MCF 10A (cell line): ENCODE results near the gene NUP62. TPM values are rescaled to one million over a fixed set of nuclear protein-coding genes. Genes with fewer than 3 reads are reported as not detected.

Source experiments
- Bru-seq: library from RNA; stranded (reverse); fragments of 400-500 nt; gene quantifications from one replicate; lab custom pipeline; 2021; lab: Mats Ljungman, UMichigan
- BruChase-seq, 2 experiments: library from RNA; stranded (reverse); fragments of 400-500 nt; gene quantifications; one replicate each; lab custom pipeline; 2021; lab: Mats Ljungman, UMichigan
- BruUV-seq: library from RNA; stranded (reverse); fragments of 400-500 nt; replicated peaks from 2 replicates; lab custom pipeline; 2021; lab: Mats Ljungman, UMichigan
- CTCF ChIA-PET: fragments of 300-600 bp; sonication (Branson Sonifier 250); formaldehyde crosslinking; extraction: SDS; loops from one replicate; lab custom pipeline; 2021; ENCODE audit warnings: antibody characterized with exemption, inconsistent platforms; lab: Yijun Ruan, JAX
- POLR2A ChIA-PET: fragments of 300-600, 350-650 bp; sonication (Branson Sonifier 250); formaldehyde crosslinking; extraction: SDS; loops from one replicate; lab custom pipeline; 2020; ENCODE audit warnings: antibody characterized with exemption, inconsistent platforms; lab: Yijun Ruan, JAX
- DNase-seq: peaks from one replicate; pipeline ENCODE4 v3.0.0-alpha.2; 2018; ENCODE audit not compliant: unreplicated experiment
- H3K27ac Mint-ChIP-seq: one replicate; pipeline ENCODE4 v1.8.0; 2022; ENCODE audit warnings: mild to moderate bottlenecking, low read depth, mixed read lengths; ENCODE audit not compliant: unreplicated experiment
- H3K27me3 Mint-ChIP-seq: one replicate; pipeline ENCODE4 v1.8.0; 2022; ENCODE audit warnings: mixed read lengths; ENCODE audit not compliant: insufficient read depth, unreplicated experiment
- H3K36me3 Mint-ChIP-seq: one replicate; pipeline ENCODE4 v1.8.0; 2022; ENCODE audit warnings: mild to moderate bottlenecking, moderate library complexity, mixed read lengths; ENCODE audit not compliant: insufficient read depth, unreplicated experiment
- H3K4me1 Mint-ChIP-seq: one replicate; pipeline ENCODE4 v1.8.0; 2022; ENCODE audit warnings: mixed read lengths; ENCODE audit not compliant: insufficient read depth, unreplicated experiment
- H3K4me3 Mint-ChIP-seq: one replicate; pipeline ENCODE4 v1.8.0; 2022; ENCODE audit warnings: mild to moderate bottlenecking, moderate library complexity, mixed read lengths; ENCODE audit not compliant: unreplicated experiment
- H3K9me3 Mint-ChIP-seq: one replicate; pipeline ENCODE4 v1.8.0; 2022; ENCODE audit warnings: mixed read lengths; ENCODE audit not compliant: unreplicated experiment
- CTCF ChIP-seq: fragments of 200-600 bp; IDR thresholded peaks from one replicate; pipeline ENCODE4 v1.8.0; 2022; ENCODE audit warnings: antibody characterized with exemption, mild to moderate bottlenecking; ENCODE audit not compliant: unreplicated experiment
- intact Hi-C: fragments of 100-400 bp; cut with micrococcal nuclease; formaldehyde crosslinking; loops from 2 replicates; pipeline ENCODE4 v1.14.1; 2022
- long read RNA-seq: library from polyadenylated mRNA; stranded (forward); transcript quantifications from one replicate; pipeline ENCODE4 v2.0.0, GENCODE V29; 2022
- total RNA-seq: library from RNA; stranded (reverse); gene quantifications from 2 replicates; pipeline ENCODE4 v1.2.3, GENCODE V29; 2022

Gene NUP62, protein sequence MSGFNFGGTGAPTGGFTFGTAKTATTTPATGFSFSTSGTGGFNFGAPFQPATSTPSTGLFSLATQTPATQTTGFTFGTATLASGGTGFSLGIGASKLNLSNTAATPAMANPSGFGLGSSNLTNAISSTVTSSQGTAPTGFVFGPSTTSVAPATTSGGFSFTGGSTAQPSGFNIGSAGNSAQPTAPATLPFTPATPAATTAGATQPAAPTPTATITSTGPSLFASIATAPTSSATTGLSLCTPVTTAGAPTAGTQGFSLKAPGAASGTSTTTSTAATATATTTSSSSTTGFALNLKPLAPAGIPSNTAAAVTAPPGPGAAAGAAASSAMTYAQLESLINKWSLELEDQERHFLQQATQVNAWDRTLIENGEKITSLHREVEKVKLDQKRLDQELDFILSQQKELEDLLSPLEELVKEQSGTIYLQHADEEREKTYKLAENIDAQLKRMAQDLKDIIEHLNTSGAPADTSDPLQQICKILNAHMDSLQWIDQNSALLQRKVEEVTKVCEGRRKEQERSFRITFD
- 42.0 and 44.9 TPM in 2 replicates for total RNA-seq
- percentile 75 among the genes with signal in this experiment for Bru-seq, nascent RNA
- percentile 89 among the genes with signal in this experiment for BruChase-seq, experiment 1, labeled RNA remaining after a 6-hour chase
- percentile 93 among the genes with signal in this experiment for BruChase-seq, experiment 2, labeled RNA remaining after a 2-hour chase
- long read RNA-seq, transcript NUP62-202 (2 exons, 3,479 nt) = major isoform, 24 of 85 reads
- long read RNA-seq, transcript NUP62-211 (3 exons, 2,053 nt) = minor isoform, 13 of 85 reads
- long read RNA-seq, transcript NUP62-201 (3 exons, 2,870 nt) = minor isoform, 17 of 85 reads
- long read RNA-seq, partial matches to known transcripts = 0 of 85 reads
- long read RNA-seq, other reads (novel, unspliced or antisense) = 28 of 85 reads

DNA sequence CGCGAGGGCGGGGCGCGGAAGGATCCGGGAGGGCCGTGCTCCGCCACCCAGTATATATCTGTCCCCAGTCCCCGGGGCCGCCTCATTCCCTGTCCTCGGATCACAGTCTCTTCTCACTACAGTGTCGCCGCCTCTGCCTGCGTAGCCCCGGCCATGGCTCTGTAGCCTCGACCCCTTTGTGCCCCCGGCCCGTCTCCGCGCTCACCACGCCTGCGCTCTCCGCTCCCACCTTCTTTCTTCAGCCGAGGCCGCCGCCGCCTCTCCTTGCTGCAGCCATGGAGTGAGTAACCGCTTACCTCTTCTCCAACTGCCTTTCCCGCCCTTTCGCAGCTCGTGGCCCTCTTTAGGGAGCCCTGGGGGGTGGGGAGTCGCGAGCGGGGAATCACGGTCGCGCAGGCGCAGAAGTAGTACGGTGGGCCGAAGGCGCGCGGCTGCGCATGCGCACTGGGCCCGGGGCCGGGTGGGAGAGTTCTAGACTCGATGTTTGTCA is at the start of gene NUP62, which contains the start of gene ATF5:
TSS of gene NUP62 (minus strand) at position 384 of the 490 bp plus-strand sequence. CDS start 19,697 bp downstream, outside the sequence.
TSS of gene ATF5 (plus strand) at position 85 of the 490 bp plus-strand sequence. CDS start 1,646 bp downstream, outside the sequence.
- CTCF ChIA-PET = interaction anchor here (0.6 to 2.4 kb wide), 4 partner anchors 10 to 426 kb away, joined by 3 to 10 read pairs (median 3); no protein-coding TSS in a partner anchor
- peaks cover 16% of the 10 kb centered on the region for H3K4me1 Mint-ChIP-seq
- H3K36me3 Mint-ChIP-seq = peaks cover 72% of the 10 kb centered on the region
- H3K4me3 Mint-ChIP-seq = peak within 1 kb of the TSS; percentile 85
- peak; percentile 89 for DNase-seq
- no peaks in the 10 kb centered on the region for H3K9me3 Mint-ChIP-seq
- TSS peak; percentile 86 for BruUV-seq
- intact Hi-C loops = loop anchor here (2.0 kb wide), 2 partner anchors 52 to 162 kb away; partner anchors contain the start of genes AKT1S1, AP2A1 and TBC1D17
- POLR2A ChIA-PET = interaction anchor here (0.6 to 4.1 kb wide), 20 partner anchors 10 to 1136 kb away, joined by 3 to 35 read pairs (median 4); partner anchors contain the start of genes AKT1S1, ALDH16A1, GYS1 and KLK13
- H3K27ac Mint-ChIP-seq = peak within 1 kb of the TSS; percentile 90
- H3K27me3 Mint-ChIP-seq = no peaks in the 10 kb centered on the region
- no peak for TF ChIP-seq CTCF

DNA sequence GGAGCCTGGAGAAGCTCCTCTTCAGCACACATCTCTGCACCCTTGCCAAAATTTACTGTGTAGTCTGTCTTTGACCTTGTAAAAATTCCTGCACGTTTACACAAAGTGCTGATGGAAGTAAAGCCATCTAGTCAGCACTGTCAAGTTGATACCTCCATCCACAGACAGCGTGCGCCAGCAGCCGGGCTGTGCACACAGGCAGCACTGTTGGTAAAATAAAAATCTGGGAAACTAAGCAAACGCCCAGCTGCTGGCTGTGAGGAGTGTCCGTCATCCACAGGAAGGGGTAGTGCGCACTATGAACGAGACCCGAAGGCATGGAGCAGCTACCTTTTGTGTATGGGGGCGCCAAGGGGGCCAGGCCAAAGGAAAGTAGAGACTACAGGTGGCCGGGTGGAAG is 49.0 kb upstream of the NUP62 start:
- Mint-ChIP-seq H3K9me3 (no peaks in the 10 kb centered on the region), H3K36me3 (peaks cover 7% of the 10 kb centered on the region), H3K27me3 (no peaks in the 10 kb centered on the region), H3K27ac (no peak overlapping the region), H3K4me1 (no peaks in the 10 kb centered on the region), H3K4me3 (no peak overlapping the region)
- no peak for DNase-seq
- TF ChIP-seq CTCF = no peak
- no TSS peak for BruUV-seq
- intact Hi-C loops = no loop called here
- ChIA-PET POLR2A (no interaction called here), CTCF (interaction anchor here (0.6 to 1.6 kb wide), 4 partner anchors 37 to 158 kb away, joined by 3 to 5 read pairs (median 4); no protein-coding TSS in a partner anchor)

- TF ChIP-seq CTCF = no peak
- POLR2A ChIA-PET = no interaction called here
- CTCF ChIA-PET = interaction anchor here (0.6 to 1.4 kb wide), 3 partner anchors 37 to 158 kb away, joined by 3 to 5 read pairs (median 4); no protein-coding TSS in a partner anchor
These were observed 48.6 kb upstream of the NUP62 start for GRCh38 chr19:49977881-49978280.

More at GRCh38 chr19:49977881-49978280, 48.6 kb upstream of the NUP62 start:
- no TSS peak for BruUV-seq
- H3K4me1 Mint-ChIP-seq = no peaks in the 10 kb centered on the region
- H3K36me3 Mint-ChIP-seq = peaks cover 7% of the 10 kb centered on the region
- no peak overlapping the region for H3K27ac Mint-ChIP-seq
- intact Hi-C loops = no loop called here
- no peak overlapping the region for H3K4me3 Mint-ChIP-seq
- no peak for DNase-seq
- no peaks in the 10 kb centered on the region for H3K9me3 Mint-ChIP-seq
- no peaks in the 10 kb centered on the region for H3K27me3 Mint-ChIP-seq
